NCI-H1105 treated with DMSO at 0.1 percent for 48 hours (cell line): ENCODE results near the gene NCF1.
"Not testable (repeated sequence)": the region's sequence is repeated elsewhere in the genome, so short reads cannot be mapped to it uniquely, and the experiment has no call there.

Experiments used
- DNase-seq: peaks from one replicate; lab custom pipeline; 2025; lab: John Stamatoyannopoulos, UW

NCF1 gene

GRCh38 chr7:74773760-74774750, at the start of gene NCF1:
Gene NCF1, plus strand, starts transcription at chr7:74774011. Its CDS starts 21 bp downstream, at chr7:74774032.
- not testable (repeated sequence) for DNase-seq

GRCh38 chr7:74725840-74726239, 48.0 kb upstream of the NCF1 start:
- no peak for DNase-seq

GRCh38 chr7:74726309-74727101, 47.3 kb upstream of the NCF1 start:
- no peak for DNase-seq

GRCh38 chr7:74728686-74729085, 45.1 kb upstream of the NCF1 start:
- not testable (repeated sequence) for DNase-seq

GRCh38 chr7:74730186-74730585, 43.6 kb upstream of the NCF1 start:
- not testable (repeated sequence) for DNase-seq

- not testable (repeated sequence) for DNase-seq
Observed at GRCh38 chr7:74739974-74740703, 33.7 kb upstream of the NCF1 start.

- not testable (repeated sequence) for DNase-seq
Observed at GRCh38 chr7:74743936-74744557, 29.8 kb upstream of the NCF1 start.

- not testable (repeated sequence) for DNase-seq
Observed at GRCh38 chr7:74753921-74754482, 19.8 kb upstream of the NCF1 start.

GRCh38 chr7:74756673-74757072, 17.1 kb upstream of the NCF1 start:
- not testable (repeated sequence) for DNase-seq

- not testable (repeated sequence) for DNase-seq
Observed at GRCh38 chr7:74758268-74758667, 15.5 kb upstream of the NCF1 start.

GRCh38 chr7:74758982-74759381, 14.8 kb upstream of the NCF1 start:
- not testable (repeated sequence) for DNase-seq

GRCh38 chr7:74765205-74765918, 8.4 kb upstream of the NCF1 start:
- DNase-seq: not testable (repeated sequence)

- DNase-seq: not testable (repeated sequence)
Observed at GRCh38 chr7:74766509-74766908, 7.3 kb upstream of the NCF1 start.

- DNase-seq: not testable (repeated sequence)
Observed at GRCh38 chr7:74766991-74767390, 6.8 kb upstream of the NCF1 start.

- DNase-seq: not testable (repeated sequence)
Observed at GRCh38 chr7:74770062-74770461, 3.7 kb upstream of the NCF1 start.

GRCh38 chr7:74772093-74772492, 1.7 kb upstream of the NCF1 start:
- DNase-seq: not testable (repeated sequence)

- not testable (repeated sequence) for DNase-seq
Observed at GRCh38 chr7:74775111-74775510, 1.3 kb downstream of the NCF1 start.

GRCh38 chr7:74779053-74779452, 5.2 kb downstream of the NCF1 start:
- DNase-seq: not testable (repeated sequence)

- not testable (repeated sequence) for DNase-seq
Observed at GRCh38 chr7:74781746-74782145, 7.9 kb downstream of the NCF1 start.

GRCh38 chr7:74783595-74783994, 9.8 kb downstream of the NCF1 start:
- not testable (repeated sequence) for DNase-seq
